Measurements from ENCODE around the gene ZBTB38. TPM values are rescaled to one million over a fixed set of nuclear protein-coding genes. Genes with fewer than 3 reads are reported as not detected.

Gene ZBTB38
- total and polyA plus RNA-seq, 2 donors (not counting 3 experiments of a cell fraction or from before 2014, with no cell fraction given) = 31.1 to 85.2 TPM

- TF ChIP-seq MYC (IDR thresholded peaks at IDR 0.05; ENCODE audit: low read depth, low read length) (no peak), CTCF (IDR thresholded peaks at IDR 0.05; ENCODE audit: extremely low read depth in 1 of 2, insufficient read depth in 1 of 2, low read depth in 1 of 2, low read length in 2 of 2) (no peak)
- no TSS peak for BruUV-seq (replicated peaks)
- Histone ChIP-seq H3K27ac (ENCODE audit: insufficient read depth, low read depth, low read length) (no peak overlapping the region), H3K27me3 (ENCODE audit: control insufficient read depth in 2 of 2, insufficient read depth in 2 of 2, low read length in 2 of 2) (no peaks in the 10 kb centered on the region), H3K9ac (replicated peaks; ENCODE audit: extremely low read depth, insufficient read depth, low read length) (no peak overlapping the region), H3K9me3 (replicated peaks; ENCODE audit: control insufficient read depth, insufficient read depth, low read length) (no peaks in the 10 kb centered on the region), H3K4me1 (ENCODE audit: control insufficient read depth, extremely low read depth, insufficient read depth, low read length) (peaks cover 14% of the 10 kb centered on the region), H4K20me1 (replicated peaks; ENCODE audit: control insufficient read depth, extremely low read depth, insufficient read depth, low read length) (no peaks in the 10 kb centered on the region), H3K9me1 (replicated peaks; ENCODE audit: control insufficient read depth, extremely low read depth, insufficient read depth, low read length) (no peaks in the 10 kb centered on the region), H3K4me2 (ENCODE audit: insufficient read depth, low read length) (no peak overlapping the region), H2AFZ (ENCODE audit: low read depth, low read length) (no peak overlapping the region), H3K79me2 (ENCODE audit: control insufficient read depth, insufficient read depth, low read length) (no peaks in the 10 kb centered on the region), H3K4me3 (replicated peaks in 1 of 3; ENCODE audit: insufficient read depth in 1 of 3, low read depth in 1 of 3, low read length in 3 of 3) (no peak overlapping the region), H3K36me3 (ENCODE audit: control insufficient read depth in 2 of 2, extremely low read depth in 1 of 2, insufficient read depth in 2 of 2, low read length in 2 of 2) (no peaks in the 10 kb centered on the region)
- DNase-seq (ENCODE audit: low read depth, low spot score) (no peak), FAIRE-seq (no peak)
- ChIA-PET POLR2A (no interaction called here), CTCF (no interaction called here)
- dilution Hi-C loops (cut with MboI; ENCODE audit: extremely low pct_ligation_motif_present, low sequenced_read_pairs) (no loop called here), intact Hi-C loops (cut with micrococcal nuclease) (no loop called here)
Observed at GRCh38 chr3:141338881-141339280, 29.4 kb upstream of the ZBTB38 start.

- dilution Hi-C loops (cut with MboI; ENCODE audit: extremely low pct_ligation_motif_present, low sequenced_read_pairs) = no loop called here
- Histone ChIP-seq H3K27me3 (ENCODE audit: control insufficient read depth in 2 of 2, insufficient read depth in 2 of 2, low read length in 2 of 2) (no peaks in the 10 kb centered on the region), H3K36me3 (ENCODE audit: control insufficient read depth in 2 of 2, extremely low read depth in 1 of 2, insufficient read depth in 2 of 2, low read length in 2 of 2) (no peaks in the 10 kb centered on the region), H4K20me1 (replicated peaks; ENCODE audit: control insufficient read depth, extremely low read depth, insufficient read depth, low read length) (no peaks in the 10 kb centered on the region), H3K9me3 (replicated peaks; ENCODE audit: control insufficient read depth, insufficient read depth, low read length) (no peaks in the 10 kb centered on the region), H3K9ac (replicated peaks; ENCODE audit: extremely low read depth, insufficient read depth, low read length) (no peak overlapping the region), H3K4me2 (ENCODE audit: insufficient read depth, low read length) (no peak overlapping the region), H3K4me3 (replicated peaks in 1 of 3; ENCODE audit: insufficient read depth in 1 of 3, low read depth in 1 of 3, low read length in 3 of 3) (no peak overlapping the region), H3K27ac (ENCODE audit: insufficient read depth, low read depth, low read length) (no peak overlapping the region), H3K4me1 (ENCODE audit: control insufficient read depth, extremely low read depth, insufficient read depth, low read length) (peaks cover 22% of the 10 kb centered on the region), H3K79me2 (ENCODE audit: control insufficient read depth, insufficient read depth, low read length) (no peaks in the 10 kb centered on the region), H3K9me1 (replicated peaks; ENCODE audit: control insufficient read depth, extremely low read depth, insufficient read depth, low read length) (no peaks in the 10 kb centered on the region), H2AFZ (ENCODE audit: low read depth, low read length) (no peak overlapping the region)
- FAIRE-seq = no peak
- intact Hi-C loops (cut with micrococcal nuclease) = no loop called here
- BruUV-seq (replicated peaks) = no TSS peak
- TF ChIP-seq JUN (IDR thresholded peaks at IDR 0.05; ENCODE audit: borderline replicate concordance, insufficient read depth, insufficient read length, low read depth) = no peak
- no peak for TF ChIP-seq MAX (IDR thresholded peaks at IDR 0.05; ENCODE audit: insufficient read depth, insufficient read length)
- TF ChIP-seq POLR2AphosphoS5 (IDR thresholded peaks at IDR 0.05; ENCODE audit: insufficient read depth, low read depth, low read length) = no peak
- no peak for TF ChIP-seq GATA2 (IDR thresholded peaks at IDR 0.05; ENCODE audit: insufficient read depth, insufficient read length, low read depth, low read length)
- no peak for TF ChIP-seq POLR2A (IDR thresholded peaks at IDR 0.05; ENCODE audit: low read depth, low read length)
- TF ChIP-seq CTCF (IDR thresholded peaks at IDR 0.05; ENCODE audit: extremely low read depth in 1 of 2, insufficient read depth in 1 of 2, low read depth in 1 of 2, low read length in 2 of 2) = no peak
- no peak for TF ChIP-seq MYC (IDR thresholded peaks at IDR 0.05; ENCODE audit: low read depth, low read length)
- TF ChIP-seq EZH2 (IDR thresholded peaks at IDR 0.05; ENCODE audit: borderline replicate concordance, low read depth, low read length, severe bottlenecking) = no peak
- no peak for TF ChIP-seq FOS (IDR thresholded peaks at IDR 0.05; ENCODE audit: borderline replicate concordance, insufficient read depth, low read length)
- POLR2A ChIA-PET = no interaction called here
- no peak for DNase-seq (ENCODE audit: low read depth, low spot score)
- CTCF ChIA-PET = no interaction called here
Observed at GRCh38 chr3:141341536-141341935, 26.8 kb upstream of the ZBTB38 start.

All from endothelial cell of umbilical vein (primary cell).